ENCODE data around the gene STAB1. TPM values are rescaled to one million over a fixed set of nuclear protein-coding genes. Genes with fewer than 3 reads are reported as not detected.

Gene STAB1
- total RNA-seq, 1 donor from 2014 or later, result 152 TPM

GRCh38 chr3:52537165-52537620, 42.1 kb downstream of the STAB1 start:
- ATAC-seq (no peak), DNase-seq (no peak)
- Histone ChIP-seq H3K36me3 (peaks cover 13% of the 10 kb centered on the region), H3K9me3 (no peaks in the 10 kb centered on the region), H3K27me3 (no peaks in the 10 kb centered on the region), H3K4me1 (peaks cover 50% of the 10 kb centered on the region), H3K27ac (peak overlapping the region; percentile 93), H3K4me3 (peak overlapping the region; percentile 89)
- TF ChIP-seq CTCF (IDR thresholded peaks at IDR 0.05), result no peak
- intact Hi-C loops (cut with DNase I), result no loop called here

- no peak for DNase-seq
- peaks cover 43% of the 10 kb centered on the region for H3K4me1 ChIP-seq
- no peaks in the 10 kb centered on the region for H3K27me3 ChIP-seq
- no peaks in the 10 kb centered on the region for H3K9me3 ChIP-seq
- intact Hi-C loops (cut with DNase I), result no loop called here
- H3K36me3 ChIP-seq, result peaks cover 16% of the 10 kb centered on the region
- TF ChIP-seq CTCF (IDR thresholded peaks at IDR 0.05), result no peak
- peak overlapping the region; percentile 93 for H3K27ac ChIP-seq
- no peak for ATAC-seq
- peak overlapping the region; percentile 89 for H3K4me3 ChIP-seq
Measured at GRCh38 chr3:52537726-52538421, 42.7 kb downstream of the STAB1 start.

- no peak overlapping the region for H3K27ac ChIP-seq
- intact Hi-C loops (cut with DNase I), result no loop called here
- TF ChIP-seq CTCF (IDR thresholded peaks at IDR 0.05), result no peak
Measured at GRCh38 chr3:52539010-52539653, 44.0 kb downstream of the STAB1 start.

GRCh38 chr3:52541050-52541449, 45.9 kb downstream of the STAB1 start:
- ATAC-seq (no peak), DNase-seq (no peak)
- intact Hi-C loops (cut with DNase I), result no loop called here
- Histone ChIP-seq H3K9me3 (no peaks in the 10 kb centered on the region), H3K4me3 (no peak overlapping the region), H3K27me3 (no peaks in the 10 kb centered on the region), H3K36me3 (peaks cover 42% of the 10 kb centered on the region), H3K27ac (no peak overlapping the region), H3K4me1 (peaks cover 29% of the 10 kb centered on the region)
- no peak for TF ChIP-seq CTCF (IDR thresholded peaks at IDR 0.05)

More at GRCh38 chr3:52539010-52539653, 44.0 kb downstream of the STAB1 start:
- no peak for ATAC-seq
- peaks cover 38% of the 10 kb centered on the region for H3K4me1 ChIP-seq
- H3K4me3 ChIP-seq, result peak overlapping the region; percentile 4
- H3K27me3 ChIP-seq, result no peaks in the 10 kb centered on the region
- no peaks in the 10 kb centered on the region for H3K9me3 ChIP-seq
- no peak for DNase-seq
- H3K36me3 ChIP-seq, result peaks cover 28% of the 10 kb centered on the region

GRCh38 chr3:52544937-52545336, 49.8 kb downstream of the STAB1 start:
- H3K9me3 ChIP-seq, result no peaks in the 10 kb centered on the region
- peak overlapping the region; percentile 14 for H3K27ac ChIP-seq
- H3K4me3 ChIP-seq, result no peak overlapping the region
- ATAC-seq (peak; percentile 91), DNase-seq (peak; percentile 69)
- peaks cover 2% of the 10 kb centered on the region for H3K4me1 ChIP-seq
- H3K27me3 ChIP-seq, result no peaks in the 10 kb centered on the region
- peaks cover 79% of the 10 kb centered on the region for H3K36me3 ChIP-seq
- TF ChIP-seq CTCF (IDR thresholded peaks at IDR 0.05), result no peak
- intact Hi-C loops (cut with DNase I), result no loop called here
